ENCODE data around the gene ARHGEF4.
"Not testable (repeated sequence)": the region's sequence is repeated elsewhere in the genome, so short reads cannot be mapped to it uniquely, and the experiment has no call there.

Gene ARHGEF4

GRCh38 chr2:130985831-130986649 lies 149.3 kb downstream of the ARHGEF4 start:
- no peak for FAIRE-seq

- no peak for FAIRE-seq
These were observed 150.3 kb downstream of the ARHGEF4 start for GRCh38 chr2:130986890-130987493.

- no peak for FAIRE-seq
These were observed 151.1 kb downstream of the ARHGEF4 start for GRCh38 chr2:130987519-130988425.

GRCh38 chr2:130991446-130991845 lies 154.7 kb downstream of the ARHGEF4 start:
- FAIRE-seq: not testable (repeated sequence)

GRCh38 chr2:130992003-130992402 lies 155.3 kb downstream of the ARHGEF4 start:
- FAIRE-seq: not testable (repeated sequence)

- FAIRE-seq: no peak
These were observed 160.0 kb downstream of the ARHGEF4 start for GRCh38 chr2:130996691-130997090.

- no peak for FAIRE-seq
These were observed 160.5 kb downstream of the ARHGEF4 start for GRCh38 chr2:130997198-130997597.

GRCh38 chr2:130998561-130998960 lies 161.8 kb downstream of the ARHGEF4 start:
- FAIRE-seq: no peak

- no peak for FAIRE-seq
These were observed 167.9 kb downstream of the ARHGEF4 start for GRCh38 chr2:131004446-131005209.

GRCh38 chr2:131005216-131005935 lies 168.7 kb downstream of the ARHGEF4 start:
- FAIRE-seq: no peak

GRCh38 chr2:131006561-131006960 lies 169.8 kb downstream of the ARHGEF4 start:
- no peak for FAIRE-seq

GRCh38 chr2:131008967-131009366 lies 172.3 kb downstream of the ARHGEF4 start:
- no peak for FAIRE-seq

GRCh38 chr2:131009713-131010475 lies 173.2 kb downstream of the ARHGEF4 start:
- no peak for FAIRE-seq

- no peak for FAIRE-seq
These were observed 173.9 kb downstream of the ARHGEF4 start for GRCh38 chr2:131010566-131010965.

- no peak for FAIRE-seq
These were observed 174.8 kb downstream of the ARHGEF4 start for GRCh38 chr2:131011486-131011885.

- no peak for FAIRE-seq
These were observed 177.4 kb downstream of the ARHGEF4 start for GRCh38 chr2:131014141-131014540.

- FAIRE-seq: no peak
These were observed 179.1 kb downstream of the ARHGEF4 start for GRCh38 chr2:131015764-131016163.

- FAIRE-seq: no peak
These were observed 180.4 kb downstream of the ARHGEF4 start for GRCh38 chr2:131016826-131017741.

- FAIRE-seq: no peak
These were observed 186.0 kb downstream of the ARHGEF4 start for GRCh38 chr2:131022731-131023130.

- FAIRE-seq: no peak
These were observed 187.0 kb downstream of the ARHGEF4 start for GRCh38 chr2:131023758-131024157.
